IMR-90 (cell line): ENCODE data around the gene COL6A3. TPM values are rescaled to one million over a fixed set of nuclear protein-coding genes. Genes with fewer than 3 reads are reported as not detected.

ENCODE experiments used
- ATAC-seq: fragments of 200-7000 bp; cut with Tn5 transposase; 2 replicates; pipeline ENCODE4 v1.9.1; 2020; ENCODE audit warnings: low read depth, mild to moderate bottlenecking, moderate library complexity
- BruUV-seq: library from RNA; stranded (reverse); fragments of 400-500 nt; replicated peaks from 2 replicates; lab custom pipeline; 2021; lab: Mats Ljungman, UMichigan
- CTCF ChIA-PET: fragments of 300-600 bp; formaldehyde crosslinking; extraction: SDS; loops from one replicate; lab custom pipeline; 2021; ENCODE audit warnings: antibody characterized with exemption; lab: Yijun Ruan, JAX
- POLR2A ChIA-PET: fragments of 300-600 bp; sonication (Branson Sonifier 250); formaldehyde crosslinking; loops from one replicate; lab custom pipeline; 2022; ENCODE audit warnings: antibody characterized with exemption; ENCODE audit not compliant: unreplicated experiment; lab: Charles Lee
- DNase-seq: peaks from one replicate; pipeline ENCODE4 v3.0.0; 2013
- H2AFZ ChIP-seq: replicated peaks from 2 replicates; pipeline ENCODE3; 2013; ENCODE audit warnings: low read length, mild to moderate bottlenecking; ENCODE audit not compliant: poor library complexity
- H2AK5ac ChIP-seq: 2 replicates; pipeline ENCODE4 v1.6.1; 2013; ENCODE audit warnings: low read depth, low read length, inconsistent platforms
- H2AK9ac ChIP-seq: replicated peaks from 2 replicates; pipeline ENCODE3; 2013; ENCODE audit warnings: mild to moderate bottlenecking, low read depth, low read length, moderate library complexity; ENCODE audit not compliant: poor library complexity
- H2BK120ac ChIP-seq: 2 replicates; pipeline ENCODE4 v1.6.1; 2013; ENCODE audit warnings: low read depth, low read length, inconsistent platforms
- H2BK15ac ChIP-seq: 3 replicates; pipeline ENCODE4 v1.6.1; 2013; ENCODE audit warnings: low read depth, low read length, inconsistent platforms
- H2BK20ac ChIP-seq: 2 replicates; pipeline ENCODE4 v1.6.1; 2013; ENCODE audit warnings: low read depth, mild to moderate bottlenecking, inconsistent platforms, low read length, moderate library complexity
- H2BK5ac ChIP-seq: 2 replicates; pipeline ENCODE4 v1.6.1; 2013; ENCODE audit warnings: mild to moderate bottlenecking, low read depth, low read length, inconsistent platforms; ENCODE audit not compliant: poor library complexity, severe bottlenecking
- H3K14ac ChIP-seq: replicated peaks from 2 replicates; pipeline ENCODE4 v1.6.1; 2013; ENCODE audit warnings: low read depth, low read length, inconsistent platforms
- H3K18ac ChIP-seq: 2 replicates; pipeline ENCODE4 v1.6.1; 2013; ENCODE audit warnings: low read depth, low read length, control low read depth
- H3K23ac ChIP-seq: 2 replicates; pipeline ENCODE4 v1.6.1; 2013; ENCODE audit warnings: low read depth, low read length, inconsistent platforms
- H3K27ac ChIP-seq: 2 replicates; pipeline ENCODE4 v1.5.1; 2013; ENCODE audit warnings: mild to moderate bottlenecking, control low read depth, low read length; ENCODE audit not compliant: insufficient read depth
- H3K27me3 ChIP-seq: 2 replicates; pipeline ENCODE4 v1.6.1; 2013; ENCODE audit warnings: low read length; ENCODE audit not compliant: control insufficient read depth, insufficient read depth
- H3K36me3 ChIP-seq: 2 replicates; pipeline ENCODE4 v1.6.1; 2013; ENCODE audit warnings: low read length, mixed read lengths; ENCODE audit not compliant: control insufficient read depth, insufficient read depth
- H3K4ac ChIP-seq: 2 replicates; pipeline ENCODE4 v1.6.1; 2013; ENCODE audit warnings: low read depth, low read length, inconsistent platforms
- H3K4me1 ChIP-seq: 2 replicates; pipeline ENCODE4 v1.6.1; 2013; ENCODE audit warnings: low read length, mixed read lengths; ENCODE audit not compliant: control insufficient read depth, insufficient read depth
- H3K4me2 ChIP-seq: 2 replicates; pipeline ENCODE4 v1.6.1; 2013; ENCODE audit warnings: low read depth, mild to moderate bottlenecking, control low read depth, low read length, moderate library complexity
- H3K4me3 ChIP-seq: 2 replicates; pipeline ENCODE4 v1.5.1; 2013; ENCODE audit warnings: low read depth, mild to moderate bottlenecking, control low read depth, low read length, moderate library complexity; ENCODE audit not compliant: insufficient read depth
- H3K56ac ChIP-seq: 2 replicates; pipeline ENCODE4 v1.6.1; 2013; ENCODE audit warnings: low read length, inconsistent platforms; ENCODE audit not compliant: insufficient read depth; ENCODE audit errors: extremely low read depth
- H3K79me1 ChIP-seq, 2 experiments: 2 replicates each; pipeline ENCODE4 v1.6.1; 2013; ENCODE audit warnings: low read length in 2 of 2, inconsistent platforms in 1 of 2, low read depth in 1 of 2
- H3K9ac ChIP-seq: 2 replicates; pipeline ENCODE4 v1.6.1; 2013; ENCODE audit warnings: low read depth, low read length, control low read depth
- H3K9me1 ChIP-seq: 2 replicates; pipeline ENCODE4 v1.6.1; 2013; ENCODE audit warnings: low read length, inconsistent platforms; ENCODE audit not compliant: insufficient read depth
- H3K9me3 ChIP-seq: 2 replicates; pipeline ENCODE4 v1.6.1; 2013; ENCODE audit warnings: low read length; ENCODE audit not compliant: control insufficient read depth, insufficient read depth
- H4K20me1 ChIP-seq: 2 replicates; pipeline ENCODE4 v1.6.1; 2013; ENCODE audit warnings: low read length, inconsistent platforms; ENCODE audit not compliant: insufficient read depth
- H4K5ac ChIP-seq: 2 replicates; pipeline ENCODE4 v1.6.1; 2013; ENCODE audit warnings: mild to moderate bottlenecking, low read depth, low read length, control low read depth
- H4K8ac ChIP-seq, 2 experiments: 2 replicates each; pipeline ENCODE4 v1.6.1; 2013; ENCODE audit warnings: low read depth in 2 of 2, low read length in 2 of 2, control low read depth in 1 of 2, inconsistent platforms in 1 of 2
- H4K91ac ChIP-seq: 2 replicates; pipeline ENCODE4 v1.6.1; 2013; ENCODE audit warnings: low read depth, low read length, inconsistent platforms; ENCODE audit not compliant: insufficient read depth
- BHLHE40 ChIP-seq: fragments of 150-350 bp; IDR thresholded peaks from 2 replicates; pipeline ENCODE4 v1.6.1; 2016; ENCODE audit warnings: mild to moderate bottlenecking, low read depth, low read length
- CEBPB ChIP-seq: IDR thresholded peaks from 2 replicates; pipeline ENCODE4 v1.6.1; 2012; ENCODE audit warnings: low read depth, low read length, improper control_type of control experiment
- CHD1 ChIP-seq: IDR thresholded peaks from 2 replicates; pipeline ENCODE4 v1.6.1; 2012; ENCODE audit warnings: low read depth, low read length, improper control_type of control experiment
- FOS ChIP-seq: fragments of 150-350 bp; IDR thresholded peaks from 2 replicates; pipeline ENCODE4 v1.6.1; 2016; ENCODE audit warnings: low read depth, low read length
- MAFK ChIP-seq: IDR thresholded peaks from 2 replicates; pipeline ENCODE4 v1.6.1; 2012; ENCODE audit warnings: low read depth, low read length, improper control_type of control experiment
- MAZ ChIP-seq: IDR thresholded peaks from 2 replicates; pipeline ENCODE4 v1.6.1; 2012; ENCODE audit warnings: low read depth, mild to moderate bottlenecking, low read length, improper control_type of control experiment, moderate library complexity, borderline replicate concordance
- POLR2A ChIP-seq: IDR thresholded peaks from 2 replicates; pipeline ENCODE4 v1.6.1; 2012; ENCODE audit warnings: mild to moderate bottlenecking, low read depth, low read length
- RAD21 ChIP-seq: IDR thresholded peaks from 2 replicates; pipeline ENCODE4 v1.6.1; 2012; ENCODE audit warnings: low read length, improper control_type of control experiment
- RCOR1 ChIP-seq: IDR thresholded peaks from 2 replicates; pipeline ENCODE4 v1.6.1; 2012; ENCODE audit warnings: mild to moderate bottlenecking, low read length, improper control_type of control experiment; ENCODE audit not compliant: insufficient replicate concordance
- SMC3 ChIP-seq: fragments of 150-350 bp; IDR thresholded peaks from 2 replicates; pipeline ENCODE4 v1.6.1; 2016; ENCODE audit warnings: low read depth, mild to moderate bottlenecking, antibody characterized with exemption, low read length, moderate library complexity
- USF2 ChIP-seq: fragments of 150-350 bp; IDR thresholded peaks from 2 replicates; pipeline ENCODE4 v1.6.1; 2017; ENCODE audit warnings: mild to moderate bottlenecking, antibody characterized with exemption, low read length, low read depth
- WGBS, 2 experiments: methylation state at CpG; one replicate each; pipeline versions ENCODE4 v1.1.5 to v1.1.7; 2013; ENCODE audit warnings: missing lambda C conversion rate in 2 of 2; ENCODE audit not compliant: insufficient read length in 1 of 2; ENCODE audit errors: extremely low coverage in 2 of 2; 5-methylcytosine and 5-hydroxymethylcytosine counted together
- dilution Hi-C: fragments of 300-500 bp; cut with HindIII; formaldehyde crosslinking; loops from one replicate; pipeline ENCODE4 v1.14.3; 2018; ENCODE audit warnings: low sequenced_read_pairs; ENCODE audit not compliant: unreplicated experiment
- in situ Hi-C: fragments of 300-500 bp; cut with MboI; formaldehyde crosslinking; loops from 3 replicates; pipeline ENCODE4 v1.14.3; 2019; ENCODE audit warnings: low sequenced_read_pairs, inconsistent platforms, mixed read lengths
- intact Hi-C: fragments of 100-400 bp; cut with micrococcal nuclease; formaldehyde crosslinking; loops from 2 replicates; pipeline ENCODE4 v1.10.0; 2022
- polyA plus RNA-seq, 3 experiments: library from polyadenylated mRNA; depleted of rRNA; stranded (reverse); fragments of >200 nt; gene quantifications; 2 replicates each; pipeline ENCODE4 v1.2.3, GENCODE V29; 2012; ENCODE audit warnings: low replicate concordance in 1 of 3
- total RNA-seq: library from RNA; depleted of rRNA; stranded (reverse); fragments of >200 nt; gene quantifications from 2 replicates; pipeline ENCODE4 v1.2.3, GENCODE V29; 2012
- TF ChIP-seq, protein P1 (sequence below): fragments of 150-350 bp; IDR thresholded peaks from 2 replicates; pipeline ENCODE4 v1.6.1; 2016; ENCODE audit warnings: low read depth, mild to moderate bottlenecking, low read length, moderate library complexity, borderline replicate concordance

Gene COL6A3
- total and polyA plus RNA-seq, 2 of the 4 experiments (the other 2 are of a cell fraction) = 964 to 1,855 TPM

- peak overlapping the region; percentile 9 for H3K27ac ChIP-seq
- peak overlapping the region; percentile 34 for H3K4me2 ChIP-seq
- peak overlapping the region; percentile 6 for H2AFZ ChIP-seq
- no peaks in the 10 kb centered on the region for H3K36me3 ChIP-seq
- no peak overlapping the region for H3K4me3 ChIP-seq
- no TSS peak for BruUV-seq
- no peaks in the 10 kb centered on the region for H4K20me1 ChIP-seq
- peak overlapping the region in 1 of 2 experiments; percentile 81; a peak in 2 of 4 replicates for H4K8ac ChIP-seq
- H3K79me1 ChIP-seq = 0 out of 4 replicates have a peak, but pooled peaks cover 0 to 6% of the 10 kb centered on the region in 2 experiments
- H2BK120ac ChIP-seq = peak overlapping the region; percentile 56
- 0 out of 3 replicates have a peak overlapping the region, but pooled peaks have one; percentile 13 for H2BK15ac ChIP-seq
- H4K91ac ChIP-seq = peak overlapping the region; percentile 20; the same call in 1 of the 2 replicates
- no peak overlapping the region for H3K23ac ChIP-seq
- H3K9me3 ChIP-seq = no peaks in the 10 kb centered on the region
- peaks cover 14% of the 10 kb centered on the region for H3K4me1 ChIP-seq
- no peaks in the 10 kb centered on the region for H3K27me3 ChIP-seq
- peak overlapping the region; percentile 82 for H3K4ac ChIP-seq
- peak; percentile 89 for DNase-seq
- peak overlapping the region; percentile 6 for H2AK9ac ChIP-seq
- peak overlapping the region; percentile 60 for H2BK20ac ChIP-seq
- H4K5ac ChIP-seq = peak overlapping the region; percentile 44
- WGBS, 2 experiments = no CpG with 5 or more reads among the region's 2 CpGs
- peak overlapping the region; percentile 26 for H2BK5ac ChIP-seq
- CTCF ChIA-PET = interaction anchor here (1.0 to 1.4 kb wide), 3 partner anchors 10 to 20 kb away, joined by 3 to 6 read pairs (median 6); no protein-coding TSS in a partner anchor
- intact Hi-C loops (no loop called here), dilution Hi-C loops (no loop called here), in situ Hi-C loops (no loop called here)
- POLR2A ChIA-PET = interaction anchor here (1.1 to 1.2 kb wide), 2 partner anchors 28 to 30 kb away, joined by 3 to 8 read pairs; partner anchors contain the start of gene COL6A3
- no peak overlapping the region for H3K56ac ChIP-seq
- peak overlapping the region; percentile 39 for H3K14ac ChIP-seq
- peak overlapping the region; percentile 36 for H3K18ac ChIP-seq
- peak; percentile 87 for ATAC-seq
- H2AK5ac ChIP-seq = peak overlapping the region; percentile 68
- TF ChIP-seq CHD1 = no peak
- peak; percentile 49; the same call in 1 of the 2 replicates for TF ChIP-seq MAFK
- no peak for TF ChIP-seq USF2
- TF ChIP-seq RAD21 = no peak
- peak; percentile 43 for TF ChIP-seq RCOR1
- TF ChIP-seq BHLHE40 = peak; percentile 26; the same call in 1 of the 2 replicates
- TF ChIP-seq FOS = 0 out of 2 replicates have a peak, but pooled peaks have one; percentile 10
- peak; percentile 43; the same call in 1 of the 2 replicates for TF ChIP-seq MAZ
- TF ChIP-seq POLR2A = no peak
- TF ChIP-seq, protein P1, sequence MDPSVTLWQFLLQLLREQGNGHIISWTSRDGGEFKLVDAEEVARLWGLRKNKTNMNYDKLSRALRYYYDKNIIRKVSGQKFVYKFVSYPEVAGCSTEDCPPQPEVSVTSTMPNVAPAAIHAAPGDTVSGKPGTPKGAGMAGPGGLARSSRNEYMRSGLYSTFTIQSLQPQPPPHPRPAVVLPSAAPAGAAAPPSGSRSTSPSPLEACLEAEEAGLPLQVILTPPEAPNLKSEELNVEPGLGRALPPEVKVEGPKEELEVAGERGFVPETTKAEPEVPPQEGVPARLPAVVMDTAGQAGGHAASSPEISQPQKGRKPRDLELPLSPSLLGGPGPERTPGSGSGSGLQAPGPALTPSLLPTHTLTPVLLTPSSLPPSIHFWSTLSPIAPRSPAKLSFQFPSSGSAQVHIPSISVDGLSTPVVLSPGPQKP = no peak
- TF ChIP-seq SMC3 = no peak
- TF ChIP-seq CEBPB = peak; percentile 70
- H3K9ac ChIP-seq = no peak overlapping the region
- peaks cover 12% of the 10 kb centered on the region for H3K9me1 ChIP-seq
Measured at GRCh38 chr2:237441605-237442274, 27.8 kb upstream of the COL6A3 start.
